ENCODE data around the gene PIAS1. TPM values are rescaled to one million over a fixed set of nuclear protein-coding genes. Genes with fewer than 3 reads are reported as not detected.
"Not testable (repeated sequence)": the region's sequence is repeated elsewhere in the genome, so short reads cannot be mapped to it uniquely, and the experiment has no call there.

The PIAS1 gene
- polyA plus RNA-seq (ENCODE audit: insufficient read length in 3 of 3): 10 to 100 TPM; 38.9 to 51.2 (median 44.1) TPM
- long read RNA-seq, donor 1, full-length matches to known transcripts: 2 of 8 reads
- long read RNA-seq, donor 1, partial matches to known transcripts: 6 of 8 reads
- long read RNA-seq, donor 1, other reads (novel, unspliced or antisense): 0 of 8 reads
- long read RNA-seq, donor 2, full-length matches to known transcripts: 2 of 8 reads
- long read RNA-seq, donor 2, partial matches to known transcripts: 6 of 8 reads
- long read RNA-seq, donor 2, other reads (novel, unspliced or antisense): 0 of 8 reads
- long read RNA-seq, donor 3, full-length matches to known transcripts: 6 of 20 reads
- long read RNA-seq, donor 3, partial matches to known transcripts: 14 of 20 reads
- long read RNA-seq, donor 3, other reads (novel, unspliced or antisense): 0 of 20 reads
- long read RNA-seq, donor 4, full-length matches to known transcripts: 1 of 14 reads
- long read RNA-seq, donor 4, partial matches to known transcripts: 13 of 14 reads
- long read RNA-seq, donor 4, other reads (novel, unspliced or antisense): 0 of 14 reads
- long read RNA-seq, donor 5: 0 reads
- long read RNA-seq, donor 6, full-length matches to known transcripts: 3 of 67 reads
- long read RNA-seq, donor 6, partial matches to known transcripts: 37 of 67 reads
- long read RNA-seq, donor 6, other reads (novel, unspliced or antisense): 27 of 67 reads
- long read RNA-seq, donor 7, full-length matches to known transcripts: 10 of 39 reads
- long read RNA-seq, donor 7, partial matches to known transcripts: 29 of 39 reads
- long read RNA-seq, donor 7, other reads (novel, unspliced or antisense): 0 of 39 reads
- long read RNA-seq, donor 8: 0 reads
- long read RNA-seq, donor 9, full-length matches to known transcripts: 8 of 16 reads
- long read RNA-seq, donor 9, partial matches to known transcripts: 8 of 16 reads
- long read RNA-seq, donor 9, other reads (novel, unspliced or antisense): 0 of 16 reads
- long read RNA-seq, donor 10, full-length matches to known transcripts: 3 of 21 reads
- long read RNA-seq, donor 10, partial matches to known transcripts: 18 of 21 reads
- long read RNA-seq, donor 10, other reads (novel, unspliced or antisense): 0 of 21 reads
- long read RNA-seq, donor 11, full-length matches to known transcripts: 4 of 4 reads
- long read RNA-seq, donor 11, partial matches to known transcripts: 0 of 4 reads
- long read RNA-seq, donor 11, other reads (novel, unspliced or antisense): 0 of 4 reads
- long read RNA-seq, donor 12, full-length matches to known transcripts: 1 of 29 reads
- long read RNA-seq, donor 12, partial matches to known transcripts: 17 of 29 reads
- long read RNA-seq, donor 12, other reads (novel, unspliced or antisense): 11 of 29 reads
- long read RNA-seq, donor 13: 0 reads
- long read RNA-seq, donor 14, full-length matches to known transcripts: 9 of 9 reads
- long read RNA-seq, donor 14, partial matches to known transcripts: 0 of 9 reads
- long read RNA-seq, donor 14, other reads (novel, unspliced or antisense): 0 of 9 reads
- long read RNA-seq, donor 15, partial matches to known transcripts: 5 of 5 reads
- long read RNA-seq, donor 15, other reads (novel, unspliced or antisense): 0 of 5 reads
- long read RNA-seq, donor 16, full-length matches to known transcripts: 18 of 48 reads
- long read RNA-seq, donor 16, partial matches to known transcripts: 30 of 48 reads
- long read RNA-seq, donor 16, other reads (novel, unspliced or antisense): 0 of 48 reads

- peak; percentile 76 to 92 (median 87) for DNase-seq (ENCODE audit: extremely low read depth in 1 of 11, low read depth in 9 of 11, low spot score in 4 of 11)
Observed at GRCh38 chr15:68053701-68054627, at the start of gene PIAS1. TSS of gene PIAS1 (plus strand) at chr15:68054315. CDS start at chr15:68054327, 12 bp downstream.

GRCh38 chr15:68007642-68008041 lies 46.5 kb upstream of the PIAS1 start:
- DNase-seq (ENCODE audit: extremely low read depth in 1 of 11, low read depth in 9 of 11, low spot score in 4 of 11): not testable (repeated sequence)

- no peak for DNase-seq (ENCODE audit: extremely low read depth in 1 of 11, low read depth in 9 of 11, low spot score in 4 of 11)
Observed at GRCh38 chr15:68010361-68011153, 43.6 kb upstream of the PIAS1 start.

GRCh38 chr15:68012911-68013310 lies 41.2 kb upstream of the PIAS1 start:
- no peak for DNase-seq (ENCODE audit: extremely low read depth in 1 of 11, low read depth in 9 of 11, low spot score in 4 of 11)

GRCh38 chr15:68014219-68014618 lies 39.9 kb upstream of the PIAS1 start:
- no peak for DNase-seq (ENCODE audit: extremely low read depth in 1 of 11, low read depth in 9 of 11, low spot score in 4 of 11)

- no peak for DNase-seq (ENCODE audit: extremely low read depth in 1 of 11, low read depth in 9 of 11, low spot score in 4 of 11)
Observed at GRCh38 chr15:68015244-68015643, 38.9 kb upstream of the PIAS1 start.

- no peak for DNase-seq (ENCODE audit: extremely low read depth in 1 of 11, low read depth in 9 of 11, low spot score in 4 of 11)
Observed at GRCh38 chr15:68017201-68017600, 36.9 kb upstream of the PIAS1 start.

GRCh38 chr15:68018797-68019444 lies 35.2 kb upstream of the PIAS1 start:
- no peak for DNase-seq (ENCODE audit: extremely low read depth in 1 of 11, low read depth in 9 of 11, low spot score in 4 of 11)

- no peak for DNase-seq (ENCODE audit: extremely low read depth in 1 of 11, low read depth in 9 of 11, low spot score in 4 of 11)
Observed at GRCh38 chr15:68019814-68020525, 34.1 kb upstream of the PIAS1 start.

- DNase-seq (ENCODE audit: extremely low read depth in 1 of 11, low read depth in 9 of 11, low spot score in 4 of 11): no peak
Observed at GRCh38 chr15:68020685-68021084, 33.4 kb upstream of the PIAS1 start.

GRCh38 chr15:68022061-68022460 lies 32.1 kb upstream of the PIAS1 start:
- no peak for DNase-seq (ENCODE audit: extremely low read depth in 1 of 11, low read depth in 9 of 11, low spot score in 4 of 11)

- DNase-seq (ENCODE audit: extremely low read depth in 1 of 11, low read depth in 9 of 11, low spot score in 4 of 11): no peak
Observed at GRCh38 chr15:68023307-68024101, 30.6 kb upstream of the PIAS1 start.

- no peak for DNase-seq (ENCODE audit: extremely low read depth in 1 of 11, low read depth in 9 of 11, low spot score in 4 of 11)
Observed at GRCh38 chr15:68025835-68026424, 28.2 kb upstream of the PIAS1 start.

- no peak for DNase-seq (ENCODE audit: extremely low read depth in 1 of 11, low read depth in 9 of 11, low spot score in 4 of 11)
Observed at GRCh38 chr15:68027388-68027787, 26.7 kb upstream of the PIAS1 start.
